K562 (cell line): ENCODE data around the gene GGTLC2. TPM values are rescaled to one million over a fixed set of nuclear protein-coding genes. Genes with fewer than 3 reads are reported as not detected.
"Not testable (repeated sequence)": the region's sequence is repeated elsewhere in the genome, so short reads cannot be mapped to it uniquely, and the experiment has no call there.

Experiments
- polyA plus RNA-seq, 8 experiments: library from polyadenylated mRNA; depleted of rRNA in 4 of 8; stranded (reverse) in 5 of 8; unstranded in 3 of 8; fragments of >200 nt; fragmentation: Nextera tagmentation in 2 of 8; fragmentation: Illumina TruSeq in 1 of 8; extraction: Ambion mirVana in 2 of 8; extraction: Trizol in 1 of 8; gene quantifications; 2 replicates each; pipeline versions ENCODE4 v1.2.1 to v1.2.3, GENCODE V29; 2011 to 2014; ENCODE audit warnings: inconsistent platforms in 1 of 8, missing spikeins in 1 of 8
- total RNA-seq, 7 experiments: library from RNA; depleted of rRNA in 6 of 7; stranded (reverse); fragments of >200 nt in 6 of 7; fragmentation: Illumina TruSeq in 2 of 7; extraction: Trizol in 2 of 7; gene quantifications; 2 replicates each; pipeline versions ENCODE4 v1.2.1 to v1.2.3, GENCODE V29; 2011 to 2021; ENCODE audit warnings: low replicate concordance in 1 of 7
- TF ChIP-seq, protein P1 (sequence below), 2 experiments: fragments of 450-650 bp in 1 of 2; sonication (generic) in 1 of 2; formaldehyde crosslinking in 1 of 2; IDR thresholded peaks; 2 replicates each; pipeline versions ENCODE4 v1.7.1 to v1.9.0; 2016 to 2022; ENCODE audit warnings: inconsistent platforms in 1 of 2, mild to moderate bottlenecking in 1 of 2, missing genetic modification reagents in 1 of 2

The GGTLC2 gene
- total and polyA plus RNA-seq, 9 of the 15 experiments (the other 6 are each of a cell fraction or from before 2014, with no cell fraction given): not detected

DNA sequence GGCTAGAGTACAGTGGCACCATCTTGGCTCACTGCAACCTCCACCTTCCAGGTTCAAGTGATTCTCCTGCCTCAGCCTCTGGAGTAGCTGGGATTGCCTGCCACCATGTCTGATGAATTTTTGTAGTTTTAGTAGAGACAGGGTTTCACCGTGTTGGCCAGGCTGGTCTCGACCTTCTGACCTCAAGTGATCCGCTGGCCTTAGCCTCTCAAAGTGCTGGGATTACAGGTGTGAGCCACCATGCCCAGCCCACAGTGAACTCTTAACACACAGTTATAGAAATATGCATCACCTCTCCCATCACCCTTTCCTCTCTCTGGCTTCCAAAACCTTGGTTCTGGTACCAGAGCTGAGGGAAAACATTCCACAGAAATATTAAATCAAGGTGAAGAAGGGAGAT lies 36.4 kb upstream of the GGTLC2 start (continued):
- TF ChIP-seq, protein P1, sequence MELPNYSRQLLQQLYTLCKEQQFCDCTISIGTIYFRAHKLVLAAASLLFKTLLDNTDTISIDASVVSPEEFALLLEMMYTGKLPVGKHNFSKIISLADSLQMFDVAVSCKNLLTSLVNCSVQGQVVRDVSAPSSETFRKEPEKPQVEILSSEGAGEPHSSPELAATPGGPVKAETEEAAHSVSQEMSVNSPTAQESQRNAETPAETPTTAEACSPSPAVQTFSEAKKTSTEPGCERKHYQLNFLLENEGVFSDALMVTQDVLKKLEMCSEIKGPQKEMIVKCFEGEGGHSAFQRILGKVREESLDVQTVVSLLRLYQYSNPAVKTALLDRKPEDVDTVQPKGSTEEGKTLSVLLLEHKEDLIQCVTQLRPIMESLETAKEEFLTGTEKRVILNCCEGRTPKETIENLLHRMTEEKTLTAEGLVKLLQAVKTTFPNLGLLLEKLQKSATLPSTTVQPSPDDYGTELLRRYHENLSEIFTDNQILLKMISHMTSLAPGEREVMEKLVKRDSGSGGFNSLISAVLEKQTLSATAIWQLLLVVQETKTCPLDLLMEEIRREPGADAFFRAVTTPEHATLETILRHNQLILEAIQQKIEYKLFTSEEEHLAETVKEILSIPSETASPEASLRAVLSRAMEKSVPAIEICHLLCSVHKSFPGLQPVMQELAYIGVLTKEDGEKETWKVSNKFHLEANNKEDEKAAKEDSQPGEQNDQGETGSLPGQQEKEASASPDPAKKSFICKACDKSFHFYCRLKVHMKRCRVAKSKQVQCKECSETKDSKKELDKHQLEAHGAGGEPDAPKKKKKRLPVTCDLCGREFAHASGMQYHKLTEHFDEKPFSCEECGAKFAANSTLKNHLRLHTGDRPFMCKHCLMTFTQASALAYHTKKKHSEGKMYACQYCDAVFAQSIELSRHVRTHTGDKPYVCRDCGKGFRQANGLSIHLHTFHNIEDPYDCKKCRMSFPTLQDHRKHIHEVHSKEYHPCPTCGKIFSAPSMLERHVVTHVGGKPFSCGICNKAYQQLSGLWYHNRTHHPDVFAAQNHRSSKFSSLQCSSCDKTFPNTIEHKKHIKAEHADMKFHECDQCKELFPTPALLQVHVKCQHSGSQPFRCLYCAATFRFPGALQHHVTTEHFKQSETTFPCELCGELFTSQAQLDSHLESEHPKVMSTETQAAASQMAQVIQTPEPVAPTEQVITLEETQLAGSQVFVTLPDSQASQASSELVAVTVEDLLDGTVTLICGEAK (IDR thresholded peaks at IDR 0.05): not testable (repeated sequence)
- TF ChIP-seq, protein P1 (CRISPR knock-in tag; IDR thresholded peaks at IDR 0.05): peak; percentile 60; the same call in 1 of the 2 replicates
